NT2/D1 (cell line): Measurements from ENCODE around the gene ACO1.

Experiments
- YY1 ChIP-seq: IDR thresholded peaks from 2 replicates; pipeline ENCODE4 v1.6.1; 2011; ENCODE audit not compliant: insufficient read length, insufficient read depth
- ZNF274 ChIP-seq: IDR thresholded peaks from 2 replicates; pipeline ENCODE4 v1.6.1; 2011; ENCODE audit warnings: mild to moderate bottlenecking, low read depth, low read length

DNA sequence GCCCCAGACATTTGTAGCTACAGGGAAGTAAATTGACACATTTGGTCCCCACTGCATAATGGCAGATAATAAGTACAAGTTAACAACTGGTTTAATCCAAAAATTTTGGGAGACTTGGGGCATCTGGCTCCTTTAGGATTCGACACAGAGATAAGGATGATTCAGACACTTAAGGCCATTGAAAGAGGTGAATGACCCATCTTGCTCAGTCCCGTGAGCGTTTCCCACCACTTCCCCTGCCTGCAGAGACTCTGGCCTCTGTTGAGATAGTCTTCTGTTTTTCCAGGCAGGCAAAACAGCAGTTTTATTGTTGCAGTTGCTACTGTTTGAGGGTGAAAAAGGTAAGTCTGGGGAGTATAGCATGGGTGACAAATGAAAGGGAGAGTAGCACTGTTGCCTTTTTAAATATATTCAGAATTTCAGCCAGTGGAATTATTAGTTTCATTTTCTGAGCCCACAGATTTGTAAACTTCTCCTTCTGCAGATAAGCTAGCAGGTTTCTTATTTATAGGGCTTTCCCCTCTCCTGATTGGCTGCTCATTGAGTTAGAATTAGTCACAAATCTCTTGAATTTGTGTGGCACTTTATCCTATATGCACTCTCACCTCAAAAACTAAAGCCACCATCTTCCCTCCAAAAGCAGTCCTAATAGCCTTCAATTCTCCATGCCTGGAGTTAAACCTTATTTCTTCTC is 19.3 kb downstream of the ACO1 start:
- TF ChIP-seq YY1 (no peak), ZNF274 (no peak)
